ENCODE data around the gene AHCYL2.

AHCYL2 gene

DNA sequence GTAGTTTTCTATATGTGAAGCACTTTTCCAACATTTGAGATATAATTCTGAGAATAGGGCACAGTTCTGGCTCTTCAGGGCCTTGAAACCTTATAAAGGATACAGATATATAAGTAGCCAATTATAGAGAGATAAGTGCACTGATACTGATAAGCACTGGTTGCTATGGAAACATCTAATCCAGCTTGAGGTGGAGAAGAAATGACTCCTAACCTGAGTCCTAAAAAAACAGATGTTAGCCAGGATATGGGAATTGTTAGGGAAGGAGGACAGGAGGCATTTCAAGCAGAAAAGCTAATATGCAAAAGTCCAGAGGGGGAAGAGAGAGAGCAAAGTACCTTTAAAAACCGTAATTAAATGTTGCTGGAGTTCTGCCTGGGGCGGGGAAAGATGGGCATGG is 240.2 kb downstream of the AHCYL2 start:
- Histone ChIP-seq H3K27ac (replicated peaks) (no peak overlapping the region), H3K4me3 (replicated peaks; ENCODE audit: insufficient read depth, low read length) (no peak overlapping the region), H3K27me3 (ENCODE audit: insufficient read depth, poor library complexity, severe bottlenecking) (no peaks in the 10 kb centered on the region)
- TF ChIP-seq, protein P1, sequence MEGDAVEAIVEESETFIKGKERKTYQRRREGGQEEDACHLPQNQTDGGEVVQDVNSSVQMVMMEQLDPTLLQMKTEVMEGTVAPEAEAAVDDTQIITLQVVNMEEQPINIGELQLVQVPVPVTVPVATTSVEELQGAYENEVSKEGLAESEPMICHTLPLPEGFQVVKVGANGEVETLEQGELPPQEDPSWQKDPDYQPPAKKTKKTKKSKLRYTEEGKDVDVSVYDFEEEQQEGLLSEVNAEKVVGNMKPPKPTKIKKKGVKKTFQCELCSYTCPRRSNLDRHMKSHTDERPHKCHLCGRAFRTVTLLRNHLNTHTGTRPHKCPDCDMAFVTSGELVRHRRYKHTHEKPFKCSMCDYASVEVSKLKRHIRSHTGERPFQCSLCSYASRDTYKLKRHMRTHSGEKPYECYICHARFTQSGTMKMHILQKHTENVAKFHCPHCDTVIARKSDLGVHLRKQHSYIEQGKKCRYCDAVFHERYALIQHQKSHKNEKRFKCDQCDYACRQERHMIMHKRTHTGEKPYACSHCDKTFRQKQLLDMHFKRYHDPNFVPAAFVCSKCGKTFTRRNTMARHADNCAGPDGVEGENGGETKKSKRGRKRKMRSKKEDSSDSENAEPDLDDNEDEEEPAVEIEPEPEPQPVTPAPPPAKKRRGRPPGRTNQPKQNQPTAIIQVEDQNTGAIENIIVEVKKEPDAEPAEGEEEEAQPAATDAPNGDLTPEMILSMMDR (IDR thresholded peaks at IDR 0.05; ENCODE audit: insufficient read depth, low read length) = no peak
- TF ChIP-seq SPI1 (IDR thresholded peaks at IDR 0.05; ENCODE audit: borderline replicate concordance, low read depth) (no peak), GABPA (IDR thresholded peaks at IDR 0.05; ENCODE audit: low read depth) (no peak), POLR2AphosphoS5 (IDR thresholded peaks at IDR 0.05; ENCODE audit: low read depth) (no peak)
- TF ChIP-seq, protein P2, sequence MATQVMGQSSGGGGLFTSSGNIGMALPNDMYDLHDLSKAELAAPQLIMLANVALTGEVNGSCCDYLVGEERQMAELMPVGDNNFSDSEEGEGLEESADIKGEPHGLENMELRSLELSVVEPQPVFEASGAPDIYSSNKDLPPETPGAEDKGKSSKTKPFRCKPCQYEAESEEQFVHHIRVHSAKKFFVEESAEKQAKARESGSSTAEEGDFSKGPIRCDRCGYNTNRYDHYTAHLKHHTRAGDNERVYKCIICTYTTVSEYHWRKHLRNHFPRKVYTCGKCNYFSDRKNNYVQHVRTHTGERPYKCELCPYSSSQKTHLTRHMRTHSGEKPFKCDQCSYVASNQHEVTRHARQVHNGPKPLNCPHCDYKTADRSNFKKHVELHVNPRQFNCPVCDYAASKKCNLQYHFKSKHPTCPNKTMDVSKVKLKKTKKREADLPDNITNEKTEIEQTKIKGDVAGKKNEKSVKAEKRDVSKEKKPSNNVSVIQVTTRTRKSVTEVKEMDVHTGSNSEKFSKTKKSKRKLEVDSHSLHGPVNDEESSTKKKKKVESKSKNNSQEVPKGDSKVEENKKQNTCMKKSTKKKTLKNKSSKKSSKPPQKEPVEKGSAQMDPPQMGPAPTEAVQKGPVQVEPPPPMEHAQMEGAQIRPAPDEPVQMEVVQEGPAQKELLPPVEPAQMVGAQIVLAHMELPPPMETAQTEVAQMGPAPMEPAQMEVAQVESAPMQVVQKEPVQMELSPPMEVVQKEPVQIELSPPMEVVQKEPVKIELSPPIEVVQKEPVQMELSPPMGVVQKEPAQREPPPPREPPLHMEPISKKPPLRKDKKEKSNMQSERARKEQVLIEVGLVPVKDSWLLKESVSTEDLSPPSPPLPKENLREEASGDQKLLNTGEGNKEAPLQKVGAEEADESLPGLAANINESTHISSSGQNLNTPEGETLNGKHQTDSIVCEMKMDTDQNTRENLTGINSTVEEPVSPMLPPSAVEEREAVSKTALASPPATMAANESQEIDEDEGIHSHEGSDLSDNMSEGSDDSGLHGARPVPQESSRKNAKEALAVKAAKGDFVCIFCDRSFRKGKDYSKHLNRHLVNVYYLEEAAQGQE (IDR thresholded peaks at IDR 0.05; ENCODE audit: insufficient replicate concordance, low read depth) = no peak
- no peak for DNase-seq (ENCODE audit: low read depth in 1 of 2, low spot score in 1 of 2)

DNA sequence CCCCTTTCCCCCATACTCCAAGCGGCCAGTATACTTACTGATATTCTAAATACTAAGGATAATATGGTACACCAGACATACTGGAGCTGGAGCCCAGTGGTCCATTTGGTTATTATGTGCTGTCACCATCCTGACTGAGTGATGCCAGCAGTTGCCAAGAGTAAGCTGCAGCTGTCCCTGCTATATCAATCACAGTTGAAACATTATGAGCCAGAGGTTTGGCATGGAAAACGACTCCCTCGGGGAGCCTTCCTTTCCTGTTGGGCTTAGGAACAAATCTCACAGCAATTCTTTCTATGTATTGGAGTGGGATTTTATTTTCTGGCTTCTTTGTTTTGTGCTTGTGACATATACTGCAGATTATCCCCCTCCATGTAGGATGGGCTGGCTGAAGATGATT is 242.0 kb downstream of the AHCYL2 start:
- TF ChIP-seq SPI1 (IDR thresholded peaks at IDR 0.05; ENCODE audit: borderline replicate concordance, low read depth) = no peak
- no peak for TF ChIP-seq GABPA (IDR thresholded peaks at IDR 0.05; ENCODE audit: low read depth)
- TF ChIP-seq, protein P1 (IDR thresholded peaks at IDR 0.05; ENCODE audit: insufficient read depth, low read length) = no peak
- Histone ChIP-seq H3K27me3 (ENCODE audit: insufficient read depth, poor library complexity, severe bottlenecking) (no peaks in the 10 kb centered on the region), H3K27ac (replicated peaks) (no peak overlapping the region), H3K4me3 (replicated peaks; ENCODE audit: insufficient read depth, low read length) (no peak overlapping the region)
- no peak for DNase-seq (ENCODE audit: low read depth in 1 of 2, low spot score in 1 of 2)

DNA sequence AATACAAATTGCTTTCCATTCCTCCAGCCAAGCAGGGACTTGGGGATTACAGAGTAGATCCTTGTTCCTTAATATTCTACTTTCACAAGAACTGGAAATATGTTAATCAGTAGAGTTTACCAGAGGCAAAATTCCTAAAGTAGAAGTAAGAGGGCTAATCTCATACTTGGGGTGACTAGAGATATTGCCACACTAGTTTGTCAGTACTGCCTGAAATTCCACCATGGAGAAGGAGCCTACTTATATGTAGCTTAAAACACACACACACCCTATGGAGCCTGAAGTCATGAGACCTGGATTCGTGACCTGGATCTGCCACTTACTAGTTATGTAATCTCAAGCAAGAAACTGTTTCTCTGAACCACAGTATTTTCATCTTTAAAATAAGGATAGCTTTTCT is 243.3 kb downstream of the AHCYL2 start:
- no peak for DNase-seq (ENCODE audit: low read depth in 1 of 2, low spot score in 1 of 2)
- H3K4me3 ChIP-seq (replicated peaks; ENCODE audit: insufficient read depth, low read length) = no peak overlapping the region
- TF ChIP-seq GABPA (IDR thresholded peaks at IDR 0.05; ENCODE audit: low read depth) = no peak
- TF ChIP-seq POLR2AphosphoS5 (IDR thresholded peaks at IDR 0.05; ENCODE audit: low read depth) = no peak
- TF ChIP-seq SPI1 (IDR thresholded peaks at IDR 0.05; ENCODE audit: borderline replicate concordance, low read depth) = no peak
- TF ChIP-seq, protein P2 (IDR thresholded peaks at IDR 0.05; ENCODE audit: insufficient replicate concordance, low read depth) = no peak
- TF ChIP-seq, protein P1 (IDR thresholded peaks at IDR 0.05; ENCODE audit: insufficient read depth, low read length) = no peak
- no peak overlapping the region for H3K27ac ChIP-seq (replicated peaks)
- no peaks in the 10 kb centered on the region for H3K27me3 ChIP-seq (ENCODE audit: insufficient read depth, poor library complexity, severe bottlenecking)

DNA sequence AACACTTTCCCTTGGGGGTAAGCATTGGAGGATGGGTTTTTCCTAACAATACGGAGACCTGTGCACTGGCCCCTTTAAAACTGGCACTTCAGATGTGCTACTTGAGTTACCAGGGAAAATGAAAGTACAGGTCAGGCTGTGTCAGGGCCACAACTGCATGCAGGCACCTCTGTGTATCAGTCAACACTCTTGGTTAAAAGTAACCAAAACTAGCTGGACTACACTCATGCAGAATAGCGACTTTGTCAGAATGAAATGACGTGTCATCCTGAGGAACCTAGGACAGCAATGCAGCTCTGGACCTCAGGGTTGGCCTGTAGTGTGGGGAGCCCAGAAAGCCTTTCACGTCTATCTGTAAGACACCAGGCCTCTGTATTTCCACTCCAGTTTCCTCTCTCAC is 243.7 kb downstream of the AHCYL2 start:
- H3K27me3 ChIP-seq (ENCODE audit: insufficient read depth, poor library complexity, severe bottlenecking) = no peaks in the 10 kb centered on the region
- TF ChIP-seq GABPA (IDR thresholded peaks at IDR 0.05; ENCODE audit: low read depth) = no peak
- TF ChIP-seq POLR2AphosphoS5 (IDR thresholded peaks at IDR 0.05; ENCODE audit: low read depth) = no peak
- TF ChIP-seq SPI1 (IDR thresholded peaks at IDR 0.05; ENCODE audit: borderline replicate concordance, low read depth) = no peak
- TF ChIP-seq, protein P1 (IDR thresholded peaks at IDR 0.05; ENCODE audit: insufficient read depth, low read length) = no peak
- TF ChIP-seq, protein P2 (IDR thresholded peaks at IDR 0.05; ENCODE audit: insufficient replicate concordance, low read depth) = no peak
- DNase-seq (ENCODE audit: low read depth in 1 of 2, low spot score in 1 of 2) = no peak

More for the DNA sequence above, 243.7 kb downstream of the AHCYL2 start:
- Histone ChIP-seq H3K27ac (replicated peaks) (no peak overlapping the region), H3K4me3 (replicated peaks; ENCODE audit: insufficient read depth, low read length) (no peak overlapping the region)
